GM21423 (cell line): Measurements from ENCODE around the gene TMTC1.

ENCODE experiments used
- ATAC-seq: cut with Tn5 transposase; IDR thresholded peaks from one replicate; pipeline ENCODE4 v1.9.1; 2021; ENCODE audit warnings: mild to moderate bottlenecking, moderate library complexity; ENCODE audit not compliant: unreplicated experiment

The TMTC1 gene

GRCh38 chr12:29622251-29622650 lies 161.5 kb downstream of the TMTC1 start:
- no peak for ATAC-seq

DNA sequence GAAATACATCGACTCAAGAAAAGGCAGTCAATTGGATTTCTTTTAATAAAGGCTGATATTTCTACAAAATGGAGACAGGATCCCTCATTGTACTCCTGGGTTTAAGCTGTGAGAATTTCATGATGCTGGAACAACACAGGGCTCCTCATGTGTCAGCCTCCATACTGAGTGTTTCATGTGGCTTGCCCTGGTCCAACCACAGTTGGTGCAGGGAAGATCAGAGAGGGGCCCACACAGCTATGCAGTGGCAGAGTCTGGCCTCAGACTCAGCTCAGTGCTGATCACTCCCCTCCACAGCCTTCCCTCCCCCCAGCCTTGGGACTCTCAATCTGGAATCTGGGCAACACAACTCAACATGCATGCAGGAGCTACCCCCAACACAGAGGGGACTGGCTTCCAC lies 163.7 kb downstream of the TMTC1 start:
- no peak for ATAC-seq

DNA sequence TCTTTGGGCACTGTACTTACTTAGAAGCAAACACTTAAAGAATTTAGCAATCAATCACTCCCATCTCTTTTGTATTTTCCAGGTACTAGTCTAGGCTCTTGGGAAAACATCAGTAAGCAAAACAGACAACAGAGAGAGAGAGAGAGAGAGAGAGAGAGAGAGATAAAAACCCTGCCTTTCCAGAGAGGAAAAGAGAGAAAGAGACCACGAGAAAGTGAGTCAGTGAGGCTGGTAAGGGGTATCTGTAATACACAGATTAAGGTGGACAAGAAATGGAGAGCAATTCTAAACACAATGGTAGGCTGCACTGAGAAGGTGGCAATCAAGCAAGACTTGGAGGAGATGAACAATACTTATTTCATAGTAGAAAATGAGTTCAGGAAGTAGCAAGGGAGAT lies 166.3 kb downstream of the TMTC1 start:
- no peak for ATAC-seq

DNA sequence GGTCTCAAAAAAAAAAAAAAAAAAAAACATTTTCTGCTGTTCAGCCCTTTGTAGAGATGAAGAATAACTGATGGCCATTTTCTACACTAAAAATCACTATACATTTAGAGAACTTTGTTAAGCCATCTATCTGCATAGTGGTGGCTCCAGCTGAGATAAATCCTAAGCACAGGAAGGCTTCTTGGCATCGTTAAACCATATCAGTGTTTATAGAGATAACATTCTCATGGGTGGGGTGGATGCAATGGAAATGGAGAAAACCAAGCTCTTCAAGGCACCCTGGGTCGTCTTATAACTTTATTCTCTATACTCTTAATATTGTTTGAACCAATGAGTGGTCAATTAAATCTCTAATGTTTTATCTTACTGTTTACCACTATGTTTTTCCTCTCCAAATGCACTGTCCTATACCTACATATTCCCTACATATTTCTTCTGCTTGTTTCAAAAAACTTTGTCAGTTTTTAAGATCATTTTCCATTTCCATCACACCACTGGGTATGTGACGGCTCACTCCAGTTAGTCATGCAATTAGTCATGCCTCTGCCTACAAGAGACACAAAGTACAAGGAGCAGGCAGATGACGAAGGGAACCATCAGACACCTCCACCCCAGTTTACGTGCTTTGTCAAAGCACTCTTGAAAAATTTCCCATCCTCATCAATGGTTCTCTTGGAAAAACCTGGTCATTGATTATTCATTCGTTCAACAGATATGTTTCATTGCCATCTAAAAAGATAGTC lies 166.9 kb downstream of the TMTC1 start:
- no peak for ATAC-seq

- no peak for ATAC-seq
Measured at GRCh38 chr12:29614694-29615325, 168.9 kb downstream of the TMTC1 start.

- no peak for ATAC-seq
Measured at GRCh38 chr12:29612912-29613311, 170.8 kb downstream of the TMTC1 start.

GRCh38 chr12:29611906-29612305 lies 171.8 kb downstream of the TMTC1 start:
- ATAC-seq = no peak

DNA sequence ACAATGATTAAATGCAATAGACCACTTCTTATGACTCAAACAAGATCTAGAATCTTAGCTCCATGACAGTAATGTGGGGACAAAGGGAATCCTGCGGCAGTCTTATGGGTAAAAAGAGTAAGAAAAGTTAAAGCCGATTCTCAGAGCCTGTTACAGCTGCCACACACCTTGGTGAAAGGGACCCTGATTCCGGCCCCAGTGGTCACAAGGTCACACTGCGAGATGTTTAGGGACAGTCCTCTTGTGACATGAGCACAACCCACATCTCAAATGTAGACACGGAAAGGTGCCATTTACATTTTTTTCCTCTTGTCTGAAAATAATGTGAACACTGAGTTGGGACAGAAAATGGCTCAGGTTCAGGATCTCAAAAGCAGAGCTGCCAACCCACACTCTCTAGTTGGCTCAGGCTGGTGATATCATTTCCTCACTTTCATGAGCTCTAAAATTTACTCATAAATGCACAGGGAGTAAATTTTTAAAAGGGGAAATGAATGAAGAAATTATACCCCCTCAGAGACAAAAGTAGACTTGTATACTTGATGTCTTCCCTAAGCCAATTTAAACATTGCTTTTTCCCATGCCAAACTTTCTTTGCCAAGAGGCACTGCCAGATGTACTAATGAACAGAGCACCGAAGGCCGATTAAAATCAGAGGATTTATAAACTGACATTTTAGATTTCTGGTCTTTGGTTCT lies 173.1 kb downstream of the TMTC1 start:
- ATAC-seq = no peak

- ATAC-seq = no peak
Measured at GRCh38 chr12:29609431-29610215, 174.1 kb downstream of the TMTC1 start.

DNA sequence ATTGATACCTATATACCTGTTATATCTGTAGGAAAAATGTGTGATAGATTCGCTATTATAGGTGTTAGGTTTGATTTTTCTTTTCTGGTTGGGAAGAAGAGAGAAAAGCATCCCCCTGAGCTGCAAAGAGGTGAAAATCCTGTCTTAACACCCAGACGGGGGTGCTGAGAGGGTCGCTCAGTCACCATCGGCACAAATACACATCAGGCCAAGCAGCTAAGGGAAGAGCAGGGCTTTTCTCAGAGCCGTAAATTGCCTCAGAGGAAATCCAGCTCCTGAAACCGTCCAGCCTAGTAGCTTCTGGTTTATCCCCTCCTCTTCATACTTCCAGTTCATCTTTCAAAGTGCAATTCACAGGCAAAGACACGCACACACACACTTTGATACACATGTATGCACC lies 175.2 kb downstream of the TMTC1 start:
- ATAC-seq = no peak

- ATAC-seq = no peak
Measured at GRCh38 chr12:29599381-29599780, 184.4 kb downstream of the TMTC1 start.

DNA sequence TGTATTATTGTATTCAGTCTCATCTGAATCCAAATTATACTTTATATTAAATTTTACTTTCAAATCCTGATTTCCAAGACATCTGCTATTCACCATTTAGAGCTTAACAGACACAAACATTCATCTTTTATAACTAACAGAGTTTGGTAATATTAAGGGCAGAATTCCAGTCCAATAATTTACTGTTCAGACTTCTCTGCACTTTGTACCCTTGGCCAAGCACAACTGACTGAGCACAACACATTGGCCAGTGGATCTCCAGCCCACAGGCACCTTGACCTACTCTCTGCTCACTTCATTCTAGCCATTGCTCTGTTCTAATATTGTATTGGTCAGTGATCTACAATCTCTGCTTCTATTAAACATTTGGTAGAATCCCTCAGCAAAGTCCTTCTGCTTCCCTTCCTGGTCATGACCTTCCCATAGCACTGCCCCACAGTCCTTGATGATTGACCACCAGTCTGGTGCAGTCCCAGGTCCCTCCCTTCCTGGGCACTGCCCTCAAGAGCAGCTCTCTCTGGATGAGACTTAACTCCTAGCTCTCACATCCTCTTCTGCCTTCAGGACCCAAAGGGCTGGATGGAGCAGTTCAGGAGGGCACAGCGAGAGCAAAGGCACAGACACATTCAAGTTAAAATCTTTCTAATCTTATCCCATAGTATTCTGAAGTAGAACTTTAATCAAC lies 188.5 kb downstream of the TMTC1 start:
- no peak for ATAC-seq

DNA sequence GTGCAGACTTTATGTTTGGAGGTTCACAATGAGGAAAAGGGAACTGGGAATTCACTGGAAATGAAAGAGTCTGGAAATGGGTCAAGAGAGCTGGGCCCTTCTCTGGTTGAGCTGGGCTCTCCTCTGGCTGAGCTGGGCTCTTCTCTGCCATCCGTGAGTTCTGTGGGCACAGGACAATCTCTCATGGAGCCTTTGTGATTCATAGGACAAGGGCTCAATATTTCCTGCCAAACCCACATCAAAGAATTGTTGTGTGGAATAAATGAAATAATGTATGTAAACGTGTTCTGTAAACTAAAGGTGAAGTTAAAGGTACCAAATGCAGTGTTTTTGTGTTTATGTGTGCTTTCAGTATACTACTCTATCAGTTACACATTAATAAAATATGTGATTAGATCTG lies 190.7 kb downstream of the TMTC1 start:
- no peak for ATAC-seq

- no peak for ATAC-seq
Measured at GRCh38 chr12:29591140-29592020, 192.4 kb downstream of the TMTC1 start.

DNA sequence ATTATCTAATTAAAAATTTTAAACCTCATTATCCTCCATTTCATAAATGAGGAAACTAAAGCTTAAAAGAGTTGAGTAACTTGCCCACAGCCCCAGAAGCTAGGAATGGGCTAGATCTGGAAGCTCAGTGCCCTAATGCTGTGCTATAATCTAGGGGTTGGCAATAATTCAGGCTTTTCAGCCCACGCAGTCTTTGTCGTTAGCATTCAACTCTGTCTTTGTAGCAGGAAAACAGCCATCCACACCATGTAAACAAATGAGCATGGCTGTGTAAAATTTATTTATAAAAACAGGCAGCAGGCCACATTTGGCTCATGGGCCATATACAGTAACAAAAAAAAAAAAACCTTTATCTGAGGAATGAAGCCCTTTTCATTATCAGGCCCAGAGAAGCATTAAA lies 193.9 kb downstream of the TMTC1 start:
- ATAC-seq = no peak

DNA sequence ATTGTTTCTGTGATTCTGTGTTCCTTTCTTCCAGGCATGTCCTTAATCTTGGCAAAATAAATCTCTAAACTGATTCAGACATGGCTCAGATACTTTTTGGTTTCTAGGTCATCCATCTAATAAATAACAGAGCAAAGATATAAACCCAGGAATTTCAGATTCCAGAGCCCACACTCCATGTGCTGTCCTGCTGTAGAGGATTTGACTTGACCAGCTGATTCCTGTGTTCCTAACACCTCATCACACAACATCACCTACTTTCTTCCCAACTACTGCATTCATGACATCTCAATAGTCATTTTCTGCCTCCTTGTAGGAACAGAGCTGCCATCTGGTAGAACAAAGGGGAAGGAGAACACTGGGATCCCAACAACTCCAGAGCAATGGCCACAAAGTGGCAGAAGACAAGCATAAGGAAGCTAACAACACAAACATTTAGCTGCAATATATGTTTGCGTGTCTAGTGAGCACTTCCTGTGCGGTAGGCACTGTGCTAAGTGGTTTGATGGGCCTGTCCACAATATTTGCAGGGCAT lies 194.4 kb downstream of the TMTC1 start:
- ATAC-seq = no peak

DNA sequence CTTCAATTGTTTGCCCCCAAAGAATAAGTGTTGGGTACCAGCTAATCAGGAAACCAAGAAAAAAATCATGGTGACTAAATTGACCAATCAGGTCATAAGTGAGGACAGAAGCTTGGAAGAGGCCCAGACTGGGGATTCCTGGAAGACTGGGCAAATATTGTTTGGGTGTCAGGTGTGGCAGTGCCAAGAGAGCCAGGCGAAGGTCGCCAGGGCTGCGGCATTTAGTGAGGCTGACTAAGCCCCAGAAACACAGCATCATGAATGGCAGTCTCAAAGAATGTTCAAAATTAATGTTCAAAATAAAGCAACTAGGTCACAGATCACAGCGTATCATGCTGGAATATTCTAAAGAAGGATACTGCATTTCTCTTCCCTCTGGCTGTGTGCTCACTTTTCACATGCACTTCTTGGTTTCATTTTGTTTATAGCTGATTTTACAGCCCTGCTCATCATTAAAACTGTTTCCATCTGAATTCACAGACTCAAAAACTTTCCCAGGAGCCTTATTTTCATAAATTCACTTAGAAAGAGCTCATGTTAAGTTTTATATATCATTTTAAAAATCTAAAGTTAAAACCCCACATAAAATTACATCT lies 201.0 kb downstream of the TMTC1 start:
- no peak for ATAC-seq

GRCh38 chr12:29582146-29582545 lies 201.6 kb downstream of the TMTC1 start:
- no peak for ATAC-seq

DNA sequence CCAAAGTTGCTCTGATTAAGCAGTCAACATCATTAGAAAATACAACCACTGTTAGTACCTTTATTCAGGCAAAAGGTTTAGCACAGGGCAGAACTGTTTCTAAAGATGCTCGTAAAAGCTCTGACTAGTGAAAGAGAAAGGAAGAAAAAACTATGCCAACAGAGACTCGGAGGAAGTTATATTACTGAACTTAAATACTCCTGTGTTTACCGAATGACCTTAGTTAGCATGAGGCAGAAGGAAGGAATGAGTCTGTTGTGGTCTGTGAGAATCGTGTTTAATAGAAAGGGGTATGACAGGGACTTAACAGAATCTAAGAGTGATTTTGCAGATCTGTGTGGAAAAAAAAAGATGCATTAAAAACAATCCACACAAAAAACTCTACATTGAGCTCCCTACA lies 202.1 kb downstream of the TMTC1 start:
- no peak for ATAC-seq
